NK-92 treated with Interleukin-12 subunit alpha and Interleukin-12 subunit beta, amount 100 ng/mL, for 24 hours (cell line): Measurements from ENCODE around the gene CYSLTR2.

Experiments used
- DNase-seq: peaks from one replicate; lab custom pipeline; 2025; lab: John Stamatoyannopoulos, UW

Gene CYSLTR2

DNA sequence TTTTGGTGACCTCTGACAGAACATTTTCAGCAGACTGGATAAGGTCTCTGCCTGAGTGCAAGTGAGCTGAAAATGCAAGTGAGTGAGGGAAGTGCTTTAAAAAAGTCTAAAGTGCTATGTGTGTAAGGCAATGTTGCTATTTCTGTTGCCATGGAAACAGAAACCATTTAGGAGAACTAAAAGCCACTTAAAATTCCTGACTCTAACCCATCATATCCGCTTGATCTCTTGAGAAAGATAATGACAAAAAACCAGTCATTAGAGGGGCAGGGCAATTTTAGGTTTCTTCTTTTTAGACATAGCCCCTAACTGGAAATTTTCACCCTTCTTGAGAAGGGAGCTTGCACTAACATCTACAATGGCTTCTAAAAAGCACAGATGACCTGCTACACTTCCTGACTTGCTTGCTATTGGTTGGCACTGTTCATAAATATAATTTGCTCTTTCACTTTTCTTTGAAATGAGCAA is at the start of gene CYSLTR2:
Gene CYSLTR2, plus strand, starts transcription at position 458 of the 468 bp plus-strand sequence. CDS start 52,889 bp downstream, outside the sequence.
- DNase-seq = no peak

- no peak for DNase-seq
These were observed 38.7 kb upstream of the CYSLTR2 start for GRCh38 chr13:48615049-48615448.

- DNase-seq = no peak
These were observed 34.8 kb upstream of the CYSLTR2 start for GRCh38 chr13:48618937-48619336.

- no peak for DNase-seq
These were observed 32.7 kb upstream of the CYSLTR2 start for GRCh38 chr13:48621056-48621455.

GRCh38 chr13:48624016-48624415 is 29.7 kb upstream of the CYSLTR2 start:
- no peak for DNase-seq

DNA sequence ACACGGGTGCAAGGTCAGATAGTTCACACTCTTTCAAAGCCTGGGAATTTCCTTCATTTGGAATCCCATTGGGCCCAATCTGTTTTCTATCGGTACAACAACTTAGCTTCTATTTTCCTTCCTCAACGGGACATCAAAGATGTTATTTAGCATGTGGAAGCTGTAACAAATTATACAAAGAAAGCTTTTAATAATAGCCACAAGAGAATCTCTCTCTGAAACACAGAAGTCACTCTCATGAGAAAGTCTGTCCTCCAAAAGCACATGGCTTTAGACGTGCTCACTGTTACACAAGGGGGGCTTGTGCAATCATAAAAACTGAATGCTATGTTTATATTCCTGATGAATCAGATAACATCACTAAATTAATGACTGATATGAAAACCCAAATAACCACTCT is 28.9 kb upstream of the CYSLTR2 start:
- DNase-seq = no peak

DNA sequence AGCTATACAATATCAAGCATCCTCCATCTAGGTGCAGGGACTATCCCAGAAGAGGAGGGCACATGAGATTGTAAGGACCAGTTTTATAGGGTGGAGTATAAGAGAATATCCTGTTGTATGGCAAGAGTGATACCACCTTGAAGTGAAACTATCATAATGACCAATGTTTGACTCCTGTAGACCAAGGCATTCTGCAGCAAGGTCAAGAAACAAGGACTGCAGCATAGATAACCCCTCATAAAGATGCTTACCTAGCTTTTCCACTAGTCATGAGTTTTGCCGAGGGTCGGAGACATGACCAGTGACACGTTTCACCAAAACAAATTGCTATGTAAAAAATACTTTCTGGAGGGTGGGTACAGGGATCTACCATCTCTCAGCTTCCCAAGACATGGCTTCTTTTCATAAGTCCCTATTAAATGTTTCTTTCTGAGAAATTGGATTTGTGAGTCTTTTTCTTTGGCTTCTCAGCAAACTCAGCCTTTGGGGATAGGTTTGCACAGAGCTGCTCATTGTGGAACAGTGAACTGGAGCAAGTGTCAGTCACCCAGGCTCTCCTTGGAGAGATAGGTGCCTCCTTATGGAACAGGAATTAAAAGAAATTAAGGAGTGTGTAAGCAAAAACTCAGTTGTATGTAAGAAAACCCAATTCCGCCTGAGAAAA is 28.2 kb upstream of the CYSLTR2 start:
- DNase-seq = no peak

GRCh38 chr13:48626077-48626449 is 27.7 kb upstream of the CYSLTR2 start:
- DNase-seq = no peak

DNA sequence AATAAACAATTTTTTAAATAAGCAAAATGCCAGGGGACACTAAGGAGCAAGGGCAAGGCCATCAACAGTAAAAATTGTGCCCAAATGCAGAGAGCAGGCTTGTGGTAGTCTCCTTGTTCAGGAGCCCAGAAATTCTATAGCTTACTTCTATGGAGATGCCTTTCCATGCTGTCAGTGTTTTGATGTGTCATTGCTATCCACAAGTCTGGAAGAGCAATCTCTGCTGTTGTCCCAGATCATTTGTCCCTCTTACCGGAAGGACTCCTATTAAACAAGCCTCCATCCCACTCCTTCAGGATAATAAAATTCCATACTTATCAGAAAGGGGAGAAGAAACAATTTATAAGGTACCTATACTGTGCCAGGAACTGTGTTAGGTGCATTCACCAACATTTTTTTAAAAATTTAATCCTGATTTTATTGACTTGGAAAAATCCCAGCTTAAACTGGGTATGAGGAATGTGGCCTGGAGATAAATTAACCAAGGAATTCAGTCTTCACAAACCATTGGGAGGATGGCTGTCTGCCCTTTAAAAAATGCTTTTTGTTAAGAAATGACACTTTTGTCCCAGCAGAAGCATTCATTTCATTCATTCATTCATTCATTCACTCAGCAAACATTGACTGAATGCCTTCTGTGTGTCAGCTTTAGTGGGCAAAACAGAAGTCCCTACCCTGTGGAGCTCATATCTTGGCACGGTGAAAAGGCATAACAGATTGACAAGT is 26.8 kb upstream of the CYSLTR2 start:
- no peak for DNase-seq

- no peak for DNase-seq
These were observed 24.5 kb upstream of the CYSLTR2 start for GRCh38 chr13:48629277-48629676.

DNA sequence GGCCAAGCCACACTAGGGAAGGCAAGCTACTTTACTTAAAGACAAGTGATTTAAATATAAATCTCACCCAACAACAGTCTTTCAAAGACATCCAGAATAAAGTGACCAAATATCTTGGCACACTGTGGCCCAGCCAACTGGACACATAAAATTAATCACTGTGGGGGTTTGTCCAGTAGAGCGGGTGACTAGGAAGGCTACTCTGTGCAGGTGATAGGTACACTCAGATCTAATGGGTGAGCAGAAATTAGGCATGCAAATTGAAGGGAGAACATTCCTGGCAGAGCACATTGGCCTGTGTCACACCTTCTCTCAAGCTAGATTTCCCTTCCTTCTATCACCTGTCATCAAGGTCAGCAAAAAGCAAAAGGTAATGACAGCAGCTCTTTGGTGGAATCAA is 23.4 kb upstream of the CYSLTR2 start:
- no peak for DNase-seq

- no peak for DNase-seq
These were observed 23.0 kb upstream of the CYSLTR2 start for GRCh38 chr13:48630773-48631172.

DNA sequence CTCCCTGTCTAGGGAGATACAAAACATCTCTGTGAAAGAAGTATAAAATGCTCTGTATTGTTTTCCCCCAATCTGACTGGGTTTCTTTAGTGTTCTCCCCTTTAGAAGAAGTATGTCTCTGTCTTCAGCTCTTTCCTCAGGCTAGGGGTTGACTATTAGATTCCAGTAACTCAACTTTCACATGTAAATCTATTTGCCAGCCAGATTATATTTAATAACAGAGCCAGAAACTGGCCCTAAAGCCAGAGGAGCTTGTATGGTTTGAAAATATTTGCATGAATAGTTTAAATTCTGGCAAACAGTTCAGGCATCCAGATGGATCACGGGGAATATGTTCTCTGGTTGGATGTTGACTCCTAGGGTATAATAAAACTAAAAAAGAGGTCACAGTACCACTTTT is 22.3 kb upstream of the CYSLTR2 start:
- no peak for DNase-seq

- no peak for DNase-seq
These were observed 20.0 kb upstream of the CYSLTR2 start for GRCh38 chr13:48633700-48634099.

DNA sequence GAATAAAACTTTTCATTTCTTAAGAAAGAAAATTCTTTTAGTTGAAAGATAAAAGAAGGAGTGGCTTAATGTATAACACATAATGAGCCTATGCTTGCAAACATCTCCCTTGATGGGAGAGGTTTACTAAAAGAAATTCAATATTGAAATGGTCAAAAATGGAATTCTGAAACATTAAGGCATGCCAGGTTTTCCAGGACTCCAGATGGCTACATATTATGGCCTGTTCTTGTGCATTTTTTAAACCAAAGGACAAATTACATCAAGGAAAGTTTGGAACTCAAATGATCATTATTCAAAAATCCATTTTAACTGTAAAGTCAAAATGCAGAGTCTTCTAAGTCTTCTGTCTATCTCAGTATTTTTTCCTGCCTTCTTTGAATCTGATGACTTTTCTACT is 19.1 kb upstream of the CYSLTR2 start:
- DNase-seq = no peak

GRCh38 chr13:48635478-48635877 is 18.3 kb upstream of the CYSLTR2 start:
- no peak for DNase-seq

DNA sequence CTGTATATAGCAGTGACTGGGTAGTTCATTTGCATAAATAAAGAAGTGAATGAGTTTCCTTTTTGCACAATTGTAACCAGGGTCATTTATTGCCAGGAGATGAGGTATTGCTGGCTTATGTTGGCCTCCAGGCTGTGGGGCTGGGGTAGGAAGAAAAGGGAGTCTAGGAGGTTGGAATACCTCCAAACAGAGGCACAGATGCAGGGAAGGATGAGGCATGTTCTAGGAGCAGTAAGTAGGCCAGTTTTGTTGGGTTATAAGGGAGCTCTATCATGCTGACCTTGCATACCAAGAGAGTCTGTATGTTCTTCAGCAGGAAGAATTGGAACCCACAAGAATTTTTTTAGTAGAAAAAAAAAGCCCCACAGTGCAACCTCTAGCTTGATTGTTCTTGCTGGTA is 17.2 kb upstream of the CYSLTR2 start:
- DNase-seq = no peak

- DNase-seq = no peak
These were observed 16.1 kb upstream of the CYSLTR2 start for GRCh38 chr13:48637601-48638000.

DNA sequence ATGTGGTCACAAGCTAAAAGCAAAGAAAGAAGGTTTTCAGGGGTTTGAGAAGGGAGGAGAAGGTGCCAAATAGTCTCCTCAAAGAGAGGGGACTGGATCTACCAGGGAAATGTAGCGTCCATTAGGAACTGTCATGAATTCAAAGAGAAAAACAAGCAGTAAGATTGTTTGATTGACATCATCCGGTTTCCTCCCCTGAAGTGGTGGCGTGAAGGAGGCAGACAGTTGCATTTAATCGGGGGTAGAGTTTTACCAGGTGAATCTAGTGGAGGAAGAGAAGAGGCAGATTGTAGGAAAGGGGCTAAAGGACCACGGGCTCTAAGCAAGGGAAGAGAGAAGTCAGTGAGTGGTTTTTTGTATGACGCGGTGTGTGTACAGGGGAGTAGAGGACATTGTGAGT is 13.0 kb upstream of the CYSLTR2 start:
- DNase-seq = no peak

DNA sequence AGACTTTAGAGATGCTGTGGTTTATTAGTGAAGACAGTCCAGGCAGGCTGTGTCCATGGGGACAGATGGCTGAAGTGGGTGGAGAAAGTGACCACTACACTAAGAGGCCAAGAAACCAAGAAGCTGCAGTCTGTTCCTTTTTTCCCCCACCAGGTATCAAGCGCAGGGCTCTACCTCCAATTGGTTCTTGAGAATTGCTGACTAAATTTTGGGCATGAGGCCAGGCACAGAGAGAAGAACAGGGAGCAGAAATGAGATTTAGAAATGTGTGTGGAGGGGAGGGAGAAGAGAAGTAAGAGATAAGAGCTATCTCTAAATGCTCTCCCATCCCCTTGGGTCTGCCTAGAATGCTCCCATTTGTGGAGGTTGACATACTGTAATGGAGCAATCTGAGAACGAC is 12.3 kb upstream of the CYSLTR2 start:
- DNase-seq = no peak

GRCh38 chr13:48642061-48642460 is 11.7 kb upstream of the CYSLTR2 start:
- no peak for DNase-seq

GRCh38 chr13:48643159-48643558 is 10.6 kb upstream of the CYSLTR2 start:
- no peak for DNase-seq

GRCh38 chr13:48644141-48644540 is 9.6 kb upstream of the CYSLTR2 start:
- DNase-seq = no peak

DNA sequence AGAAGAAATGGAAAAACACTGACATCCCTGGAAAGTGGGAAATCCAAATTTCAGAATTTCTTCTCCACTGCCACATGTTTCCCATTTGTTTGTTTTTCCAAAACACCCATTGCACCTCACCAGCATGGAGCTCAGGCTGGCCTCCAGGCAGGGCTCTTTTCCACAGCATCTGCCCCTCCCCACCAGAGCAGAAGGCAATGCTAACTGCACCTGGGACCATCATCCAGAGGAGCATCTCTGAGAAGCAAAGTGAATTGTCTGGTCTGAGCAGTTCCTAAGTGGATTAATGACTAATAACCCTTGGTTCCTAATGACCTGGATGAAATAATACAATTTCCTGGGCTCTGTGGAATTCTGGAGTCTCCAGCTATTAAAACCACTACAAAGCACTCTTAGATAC is 8.8 kb upstream of the CYSLTR2 start:
- DNase-seq = no peak
